8988T (cell line): ENCODE data around the gene BMERB1.

ENCODE experiments used
- DNase-seq: peaks from one replicate; pipeline ENCODE4 v3.0.0; 2011

BMERB1 gene

DNA sequence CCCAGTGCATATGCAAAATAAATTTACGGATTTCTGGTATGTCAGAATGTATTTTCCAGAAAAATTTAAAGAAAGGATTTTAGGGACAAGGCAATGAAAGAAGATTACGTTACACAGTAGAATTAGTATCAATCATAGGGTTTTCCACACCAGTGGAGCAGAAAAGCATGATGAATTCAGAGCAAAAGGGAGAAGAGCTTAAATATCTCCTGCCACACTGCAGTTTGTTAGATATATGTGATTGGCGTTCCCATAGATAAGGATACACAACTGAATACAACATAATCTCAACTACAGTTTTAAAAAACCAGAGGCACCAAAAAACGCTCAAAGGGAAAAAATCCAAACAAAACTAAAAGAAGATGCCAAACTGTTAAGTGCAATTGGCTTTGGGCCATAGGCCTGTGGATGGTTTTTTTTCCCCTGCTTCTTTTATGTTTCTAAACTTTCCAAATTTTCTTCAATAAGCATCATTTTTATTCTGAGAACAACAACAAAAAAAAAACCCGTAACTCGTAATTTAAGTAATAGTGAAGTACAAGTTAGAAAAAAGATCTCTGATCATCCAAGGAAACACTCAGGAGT is 186.3 kb downstream of the BMERB1 start:
- DNase-seq, result no peak

DNA sequence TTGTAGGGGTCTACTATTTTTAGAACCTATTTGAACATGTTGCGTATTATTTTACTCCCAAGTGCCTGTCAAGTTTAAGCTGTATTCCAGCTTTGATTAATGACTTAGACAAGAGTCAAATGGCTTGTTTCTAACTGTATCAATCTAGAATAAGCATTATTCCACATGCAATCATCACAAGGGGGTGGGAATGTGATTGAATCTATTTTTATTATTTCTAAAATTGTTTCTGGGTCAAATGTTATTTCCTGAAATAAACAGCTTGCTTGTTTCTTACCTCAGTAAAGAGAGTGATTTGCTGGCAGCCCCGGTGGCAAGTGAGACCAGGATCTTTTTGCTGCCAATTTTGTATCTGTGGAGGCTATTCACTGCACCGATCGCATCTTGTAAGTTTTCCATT is 187.1 kb downstream of the BMERB1 start:
- DNase-seq, result no peak

DNA sequence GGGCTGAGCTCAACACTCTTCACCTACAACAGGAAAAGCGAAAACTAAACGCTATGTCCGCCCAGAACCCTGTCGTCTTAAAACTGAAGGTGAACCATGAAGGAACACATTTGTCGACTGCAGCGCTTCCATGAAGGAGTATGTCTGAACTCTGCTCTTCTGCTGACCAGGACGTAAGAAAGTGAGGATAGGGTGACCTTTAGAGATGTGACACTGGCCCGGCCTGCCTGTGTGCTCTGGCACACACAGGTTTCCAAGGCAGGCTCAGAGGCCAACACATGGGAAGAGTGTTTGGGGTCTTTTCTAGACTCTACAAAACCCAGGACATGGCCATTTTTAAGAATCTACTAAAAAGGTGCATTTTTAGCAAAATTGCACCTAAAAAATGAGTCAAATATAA is 187.5 kb downstream of the BMERB1 start:
- DNase-seq, result no peak

DNA sequence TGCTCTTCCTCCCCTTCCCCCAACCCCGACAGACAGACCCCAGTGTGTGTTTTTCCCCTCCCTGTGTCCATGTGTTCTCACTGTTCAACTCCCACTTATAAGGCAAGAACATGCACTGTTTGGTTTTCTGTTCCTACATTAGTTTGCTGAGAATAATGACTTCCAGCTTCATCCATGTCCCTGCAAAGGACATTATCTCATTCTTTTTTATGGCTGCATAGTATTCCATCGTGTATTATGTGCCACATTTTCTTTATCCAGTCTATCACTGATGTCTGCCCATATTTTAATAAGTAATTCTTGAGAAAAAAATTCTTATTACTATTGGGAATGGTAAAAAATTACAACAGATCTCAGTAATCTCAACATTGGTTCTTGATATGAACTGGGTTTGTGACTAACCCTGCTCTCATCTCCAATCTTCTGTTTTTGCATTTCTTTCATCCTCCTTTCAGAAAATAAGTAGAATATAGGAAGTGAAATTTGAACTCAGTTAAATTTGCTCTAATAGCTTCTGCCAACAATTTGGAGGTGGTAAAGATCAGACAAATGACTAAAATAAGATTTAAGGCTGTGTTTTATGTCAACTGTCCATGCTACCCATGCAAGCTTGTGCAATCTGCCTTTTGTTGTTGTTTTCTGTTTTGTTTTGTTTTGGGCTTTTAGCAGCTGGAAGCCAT is 197.5 kb downstream of the BMERB1 start:
- no peak for DNase-seq

DNA sequence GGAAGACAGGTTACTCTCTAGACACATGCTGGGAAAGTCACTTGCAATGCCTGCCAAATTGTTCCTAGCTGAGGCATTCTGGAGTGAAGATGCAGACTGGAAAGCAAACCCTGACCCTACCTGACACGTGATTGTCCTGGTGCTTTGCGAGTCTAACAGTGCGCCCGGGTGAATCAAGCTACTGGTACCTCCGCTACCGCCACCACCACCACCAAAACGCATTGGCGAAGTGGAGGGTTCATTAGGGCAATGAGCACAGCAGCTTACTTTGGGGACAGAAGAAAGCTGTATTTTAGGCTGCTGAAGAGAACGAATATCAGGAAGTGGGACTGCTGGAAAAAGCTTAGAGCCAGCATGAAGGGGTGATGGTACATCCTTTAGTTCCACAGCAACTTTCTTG is 201.5 kb downstream of the BMERB1 start:
- DNase-seq, result no peak

DNA sequence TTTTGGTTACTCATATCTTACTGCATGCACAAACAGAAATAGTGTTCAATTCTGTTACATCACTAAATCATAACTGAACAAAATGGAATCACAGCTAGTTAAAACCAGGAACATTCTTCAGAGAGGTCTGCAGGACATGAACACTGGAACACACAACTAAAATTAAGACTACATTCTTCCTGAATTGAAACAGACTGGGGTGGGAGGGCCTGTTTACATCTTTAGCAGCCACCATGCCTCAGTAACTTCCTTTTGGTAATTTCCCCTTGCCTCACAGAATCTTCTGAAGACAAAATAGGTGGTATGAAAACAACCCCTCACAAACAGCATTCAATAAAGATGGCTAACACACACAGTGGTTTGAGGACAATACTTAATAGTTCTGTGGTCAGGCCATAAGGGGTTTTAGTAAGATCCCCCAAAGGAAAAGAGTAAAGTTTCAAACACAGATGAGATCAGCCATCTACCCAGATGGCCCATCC is 202.0 kb downstream of the BMERB1 start:
- DNase-seq, result no peak
